OCI-LY1 (cell line): ENCODE measurements around the gene FBXO34.

Experiments used
- H2AFZ ChIP-seq: fragments of 200-600 bp; sonication (generic), shearing (Covaris generic); 2 replicates; pipeline ENCODE4 v1.6.0; 2014; ENCODE audit warnings: antibody characterized with exemption, mild to moderate bottlenecking, low read length
- H3F3A ChIP-seq: fragments of 200-600 bp; sonication (generic), shearing (Covaris generic); 2 replicates; pipeline ENCODE4 v1.6.0; 2014; ENCODE audit warnings: mild to moderate bottlenecking, antibody characterized with exemption, low read length, moderate library complexity; ENCODE audit not compliant: insufficient read depth
- H3K27ac ChIP-seq: fragments of 200-600 bp; sonication (generic); 2 replicates; pipeline ENCODE4 v1.5.1; 2014; ENCODE audit warnings: low read length, mixed run types, mild to moderate bottlenecking, low read depth; ENCODE audit not compliant: poor library complexity, severe bottlenecking
- H3K27me3 ChIP-seq: fragments of 200-600 bp; sonication (generic); 2 replicates; pipeline ENCODE4 v1.6.0; 2014; ENCODE audit warnings: antibody characterized with exemption, mild to moderate bottlenecking, low read length, moderate library complexity; ENCODE audit not compliant: insufficient read depth
- H3K36me3 ChIP-seq: fragments of 200-600 bp; sonication (generic); 2 replicates; pipeline ENCODE4 v1.6.1; 2014; ENCODE audit warnings: mild to moderate bottlenecking, antibody characterized with exemption, low read length, moderate library complexity, mixed read lengths; ENCODE audit not compliant: insufficient read depth
- H3K4me1 ChIP-seq: fragments of 200-600 bp; sonication (generic); 2 replicates; pipeline ENCODE4 v1.5.1; 2014; ENCODE audit warnings: mild to moderate bottlenecking, low read length, moderate library complexity; ENCODE audit not compliant: insufficient read depth, severe bottlenecking
- H3K4me2 ChIP-seq: fragments of 200-600 bp; sonication (generic), shearing (Covaris generic); 2 replicates; pipeline ENCODE4 v1.6.1; 2014; ENCODE audit warnings: low read length
- H3K4me3 ChIP-seq: fragments of 200-600 bp; sonication (generic); 2 replicates; pipeline ENCODE4 v1.5.1; 2014; ENCODE audit warnings: low read length, low read depth, mild to moderate bottlenecking, mixed read lengths; ENCODE audit not compliant: poor library complexity, severe bottlenecking
- H3K79me2 ChIP-seq: fragments of 200-600 bp; shearing (Covaris generic); 2 replicates; pipeline ENCODE4 v1.6.1; 2016; ENCODE audit warnings: mixed run types, low read length, mixed read lengths; ENCODE audit not compliant: insufficient read depth
- H3K9ac ChIP-seq: fragments of 200-600 bp; sonication (generic), shearing (Covaris generic); 2 replicates; pipeline ENCODE4 v1.6.1; 2014; ENCODE audit warnings: mild to moderate bottlenecking, low read length, mixed read lengths
- H3K9me2 ChIP-seq: fragments of 200-600 bp; sonication (generic), shearing (Covaris generic); 2 replicates; pipeline ENCODE4 v1.6.1; 2014; ENCODE audit warnings: low read depth, mild to moderate bottlenecking, low read length, mixed read lengths
- H3K9me3 ChIP-seq: fragments of 200-600 bp; shearing (Covaris generic); 2 replicates; pipeline ENCODE4 v1.6.1; 2014; ENCODE audit warnings: low read length, mixed read lengths
- H4K20me1 ChIP-seq: fragments of 200-600 bp; sonication (generic), shearing (Covaris generic); 2 replicates; pipeline ENCODE4 v1.6.0; 2016; ENCODE audit warnings: mild to moderate bottlenecking, low read length; ENCODE audit not compliant: insufficient read depth
- CTCF ChIP-seq: fragments of 200-600 bp; sonication (generic), shearing (Covaris generic); IDR thresholded peaks from 2 replicates; pipeline ENCODE4 v1.5.1; 2017; ENCODE audit warnings: mild to moderate bottlenecking, antibody characterized with exemption, low read length, moderate library complexity, mixed read lengths
- EZH2 ChIP-seq: fragments of 200-600 bp; sonication (generic), shearing (Covaris generic); IDR thresholded peaks from 2 replicates; pipeline ENCODE4 v1.8.0; 2017; ENCODE audit warnings: borderline replicate concordance, mixed run types, mild to moderate bottlenecking, antibody characterized with exemption, low read length, moderate library complexity, mixed read lengths

The FBXO34 gene

DNA sequence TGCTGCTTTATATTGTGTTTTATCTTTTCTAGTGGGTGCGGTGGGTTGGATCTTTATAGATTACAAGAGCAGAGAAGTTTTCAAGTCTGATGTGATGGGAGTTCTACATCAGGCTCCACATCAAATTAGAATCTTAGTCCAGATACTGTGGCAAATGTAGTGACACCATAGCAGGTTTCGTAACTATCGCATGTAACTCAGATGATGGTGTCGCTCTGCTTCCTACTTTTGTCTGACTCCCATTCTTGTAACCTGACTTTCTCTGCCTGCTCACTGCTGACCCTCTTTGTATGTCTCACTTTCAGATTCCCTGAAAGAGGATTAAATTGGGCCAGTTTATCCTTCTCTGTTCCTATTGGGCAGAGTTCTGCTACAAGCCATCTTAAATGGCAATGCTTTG is 22.8 kb upstream of the FBXO34 start:
- H3K4me2 ChIP-seq, result no peak overlapping the region
- no peaks in the 10 kb centered on the region for H3K4me1 ChIP-seq
- TF ChIP-seq EZH2 (no peak), CTCF (no peak)
- H4K20me1 ChIP-seq, result no peaks in the 10 kb centered on the region
- H3F3A ChIP-seq, result no peaks in the 10 kb centered on the region
- no peaks in the 10 kb centered on the region for H3K9me3 ChIP-seq
- H2AFZ ChIP-seq, result no peak overlapping the region
- no peaks in the 10 kb centered on the region for H3K9me2 ChIP-seq
- no peaks in the 10 kb centered on the region for H3K79me2 ChIP-seq
- no peaks in the 10 kb centered on the region for H3K36me3 ChIP-seq
- no peak overlapping the region for H3K27ac ChIP-seq
- H3K9ac ChIP-seq, result no peak overlapping the region
- no peaks in the 10 kb centered on the region for H3K27me3 ChIP-seq
- H3K4me3 ChIP-seq, result no peak overlapping the region

- H3K27ac ChIP-seq, result no peak overlapping the region
- H3K9me2 ChIP-seq, result no peaks in the 10 kb centered on the region
- H3K36me3 ChIP-seq, result no peaks in the 10 kb centered on the region
- H3K4me1 ChIP-seq, result no peaks in the 10 kb centered on the region
- no peak overlapping the region for H3K4me2 ChIP-seq
- no peaks in the 10 kb centered on the region for H3K79me2 ChIP-seq
- no peaks in the 10 kb centered on the region for H4K20me1 ChIP-seq
- H3K27me3 ChIP-seq, result no peaks in the 10 kb centered on the region
- H3K4me3 ChIP-seq, result no peak overlapping the region
- H3K9me3 ChIP-seq, result no peaks in the 10 kb centered on the region
- TF ChIP-seq EZH2 (no peak), CTCF (no peak)
- no peak overlapping the region for H2AFZ ChIP-seq
- no peaks in the 10 kb centered on the region for H3F3A ChIP-seq
- H3K9ac ChIP-seq, result no peak overlapping the region
Measured at GRCh38 chr14:55249423-55249822, 21.8 kb upstream of the FBXO34 start.

DNA sequence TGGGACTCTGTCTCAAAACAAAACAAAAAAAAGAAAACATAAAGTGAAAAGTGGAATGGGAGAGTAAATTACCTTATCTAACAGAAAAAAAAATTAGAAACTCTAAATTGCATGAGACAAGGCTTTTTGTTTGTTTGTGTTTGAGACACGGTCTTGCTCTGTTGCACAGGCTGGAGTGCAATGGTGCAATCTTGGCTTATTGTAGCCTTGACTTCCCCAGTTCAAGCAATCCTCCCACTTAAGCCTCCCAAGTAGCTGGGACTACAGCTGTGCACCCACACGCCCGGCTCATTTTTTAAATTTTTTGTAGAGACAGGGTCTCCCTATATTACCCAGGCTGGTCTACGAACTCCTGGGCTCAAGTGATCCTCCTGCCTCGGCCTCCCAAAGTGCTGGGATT is 17.9 kb upstream of the FBXO34 start:
- no peaks in the 10 kb centered on the region for H3K36me3 ChIP-seq
- no peaks in the 10 kb centered on the region for H3K27me3 ChIP-seq
- H2AFZ ChIP-seq, result no peak overlapping the region
- H3K27ac ChIP-seq, result no peak overlapping the region
- H3K9ac ChIP-seq, result no peak overlapping the region
- H3F3A ChIP-seq, result no peaks in the 10 kb centered on the region
- H3K4me2 ChIP-seq, result no peak overlapping the region
- H3K79me2 ChIP-seq, result no peaks in the 10 kb centered on the region
- TF ChIP-seq CTCF (no peak), EZH2 (no peak)
- H3K9me2 ChIP-seq, result no peaks in the 10 kb centered on the region
- no peaks in the 10 kb centered on the region for H4K20me1 ChIP-seq
- no peak overlapping the region for H3K4me3 ChIP-seq
- H3K4me1 ChIP-seq, result no peaks in the 10 kb centered on the region
- no peaks in the 10 kb centered on the region for H3K9me3 ChIP-seq
